ENCODE data around the gene NKIRAS2.

The NKIRAS2 gene

GRCh38 chr17:41974031-41974430 is 45.9 kb upstream of the NKIRAS2 start:
- CTCF ChIA-PET = interaction anchor here (0.9 to 3.4 kb wide), 5 partner anchors 11 to 210 kb away, joined by 3 to 17 read pairs (median 5); partner anchors contain the start of genes DNAJC7 and NKIRAS2

GRCh38 chr17:41974658-41975057 is 45.2 kb upstream of the NKIRAS2 start:
- no peak for TF ChIP-seq CTCF (IDR thresholded peaks at IDR 0.05; ENCODE audit: insufficient read depth, low read length, missing control alignments)
- ChIA-PET CTCF (interaction anchor here (1.4 to 3.4 kb wide), 3 partner anchors 12 to 94 kb away, joined by 3 to 17 read pairs (median 10); partner anchors contain the start of genes DNAJC7 and NKIRAS2), POLR2A (interaction anchor here (2.0 to 3.2 kb wide), 2 partner anchors 8 to 43 kb away, joined by 6 to 12 read pairs; partner anchors contain the start of genes CNP and DNAJC7)
- H3K4me3 ChIP-seq (ENCODE audit: low read depth, low read length) = no peak overlapping the region
- no peak for DNase-seq (ENCODE audit: low read depth, low spot score)

More at GRCh38 chr17:41974031-41974430, 45.9 kb upstream of the NKIRAS2 start:
- TF ChIP-seq CTCF (IDR thresholded peaks at IDR 0.05; ENCODE audit: insufficient read depth, low read length, missing control alignments) = no peak
- DNase-seq (ENCODE audit: low read depth, low spot score) = no peak
- no peak overlapping the region for H3K4me3 ChIP-seq (ENCODE audit: low read depth, low read length)
- POLR2A ChIA-PET = interaction anchor here (2.0 to 3.2 kb wide), 2 partner anchors 8 to 44 kb away, joined by 6 to 12 read pairs; partner anchors contain the start of genes CNP and DNAJC7

- POLR2A ChIA-PET = interaction anchor here (3.2 kb wide), 1 partner anchor 9 kb away, joined by 12 read pairs; the partner anchor contains the start of gene CNP
- no peak for TF ChIP-seq CTCF (IDR thresholded peaks at IDR 0.05; ENCODE audit: insufficient read depth, low read length, missing control alignments)
- H3K4me3 ChIP-seq (ENCODE audit: low read depth, low read length) = no peak overlapping the region
- DNase-seq (ENCODE audit: low read depth, low spot score) = no peak
- CTCF ChIA-PET = interaction anchor here (1.4 to 3.4 kb wide), 4 partner anchors 13 to 93 kb away, joined by 3 to 17 read pairs (median 8); partner anchors contain the start of genes DNAJC7 and NKIRAS2
Observed at GRCh38 chr17:41975099-41976083, 44.5 kb upstream of the NKIRAS2 start.

- TF ChIP-seq CTCF (IDR thresholded peaks at IDR 0.05; ENCODE audit: insufficient read depth, low read length, missing control alignments) = no peak
- no peak overlapping the region for H3K4me3 ChIP-seq (ENCODE audit: low read depth, low read length)
- ChIA-PET CTCF (interaction anchor here (1.5 to 2.8 kb wide), 3 partner anchors 13 to 43 kb away, joined by 5 to 17 read pairs (median 6); partner anchors contain the start of genes DNAJC7 and NKIRAS2), POLR2A (interaction anchor here (3.2 kb wide), 1 partner anchor 10 kb away, joined by 12 read pairs; the partner anchor contains the start of gene CNP)
- DNase-seq (ENCODE audit: low read depth, low spot score) = no peak
Observed at GRCh38 chr17:41976142-41976768, 43.6 kb upstream of the NKIRAS2 start.

- no peak overlapping the region for H3K4me3 ChIP-seq (ENCODE audit: low read depth, low read length)
- ChIA-PET CTCF (interaction anchor here (1.0 to 2.0 kb wide), 3 partner anchors 13 to 45 kb away, joined by 3 to 6 read pairs (median 5); no protein-coding TSS in a partner anchor), POLR2A (no interaction called here)
- TF ChIP-seq CTCF (IDR thresholded peaks at IDR 0.05; ENCODE audit: insufficient read depth, low read length, missing control alignments) = no peak
- no peak for DNase-seq (ENCODE audit: low read depth, low spot score)
Observed at GRCh38 chr17:41977991-41978390, 41.9 kb upstream of the NKIRAS2 start.

Data from AG04449 (cell line).